ENCODE results near the gene PPFIBP1.

- TF ChIP-seq CTCF (IDR thresholded peaks at IDR 0.05) (no peak), ZFX (IDR thresholded peaks at IDR 0.05; ENCODE audit: borderline replicate concordance) (no peak)
These were observed 37.7 kb downstream of the PPFIBP1 start for GRCh38 chr12:27561535-27562350.

All from 22Rv1 (cell line).